Measurements from ENCODE around the gene PACSIN1.

DNA sequence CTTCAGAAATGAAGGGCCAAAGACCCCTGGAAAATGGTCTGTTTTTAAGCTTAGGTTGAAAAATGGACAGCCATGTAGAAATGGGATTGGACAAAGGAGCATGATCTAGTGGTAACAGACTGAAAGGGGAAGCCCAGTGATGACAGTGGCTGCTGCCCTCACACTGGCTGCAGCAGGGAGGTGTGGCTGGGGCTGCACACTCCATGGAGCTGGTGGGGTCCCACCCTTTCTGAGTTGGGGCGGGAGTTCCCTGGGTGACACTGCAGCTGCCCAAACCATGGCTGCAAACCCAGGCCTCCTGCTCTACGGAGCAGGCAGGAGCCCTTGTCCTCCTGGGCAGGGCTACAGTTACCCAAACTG lies 8.5 kb upstream of the PACSIN1 start:
- TF ChIP-seq, protein P1, sequence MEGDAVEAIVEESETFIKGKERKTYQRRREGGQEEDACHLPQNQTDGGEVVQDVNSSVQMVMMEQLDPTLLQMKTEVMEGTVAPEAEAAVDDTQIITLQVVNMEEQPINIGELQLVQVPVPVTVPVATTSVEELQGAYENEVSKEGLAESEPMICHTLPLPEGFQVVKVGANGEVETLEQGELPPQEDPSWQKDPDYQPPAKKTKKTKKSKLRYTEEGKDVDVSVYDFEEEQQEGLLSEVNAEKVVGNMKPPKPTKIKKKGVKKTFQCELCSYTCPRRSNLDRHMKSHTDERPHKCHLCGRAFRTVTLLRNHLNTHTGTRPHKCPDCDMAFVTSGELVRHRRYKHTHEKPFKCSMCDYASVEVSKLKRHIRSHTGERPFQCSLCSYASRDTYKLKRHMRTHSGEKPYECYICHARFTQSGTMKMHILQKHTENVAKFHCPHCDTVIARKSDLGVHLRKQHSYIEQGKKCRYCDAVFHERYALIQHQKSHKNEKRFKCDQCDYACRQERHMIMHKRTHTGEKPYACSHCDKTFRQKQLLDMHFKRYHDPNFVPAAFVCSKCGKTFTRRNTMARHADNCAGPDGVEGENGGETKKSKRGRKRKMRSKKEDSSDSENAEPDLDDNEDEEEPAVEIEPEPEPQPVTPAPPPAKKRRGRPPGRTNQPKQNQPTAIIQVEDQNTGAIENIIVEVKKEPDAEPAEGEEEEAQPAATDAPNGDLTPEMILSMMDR (IDR thresholded peaks at IDR 0.05; ENCODE audit: low read depth, low read length, missing input control) = no peak
- TF ChIP-seq, protein P2, sequence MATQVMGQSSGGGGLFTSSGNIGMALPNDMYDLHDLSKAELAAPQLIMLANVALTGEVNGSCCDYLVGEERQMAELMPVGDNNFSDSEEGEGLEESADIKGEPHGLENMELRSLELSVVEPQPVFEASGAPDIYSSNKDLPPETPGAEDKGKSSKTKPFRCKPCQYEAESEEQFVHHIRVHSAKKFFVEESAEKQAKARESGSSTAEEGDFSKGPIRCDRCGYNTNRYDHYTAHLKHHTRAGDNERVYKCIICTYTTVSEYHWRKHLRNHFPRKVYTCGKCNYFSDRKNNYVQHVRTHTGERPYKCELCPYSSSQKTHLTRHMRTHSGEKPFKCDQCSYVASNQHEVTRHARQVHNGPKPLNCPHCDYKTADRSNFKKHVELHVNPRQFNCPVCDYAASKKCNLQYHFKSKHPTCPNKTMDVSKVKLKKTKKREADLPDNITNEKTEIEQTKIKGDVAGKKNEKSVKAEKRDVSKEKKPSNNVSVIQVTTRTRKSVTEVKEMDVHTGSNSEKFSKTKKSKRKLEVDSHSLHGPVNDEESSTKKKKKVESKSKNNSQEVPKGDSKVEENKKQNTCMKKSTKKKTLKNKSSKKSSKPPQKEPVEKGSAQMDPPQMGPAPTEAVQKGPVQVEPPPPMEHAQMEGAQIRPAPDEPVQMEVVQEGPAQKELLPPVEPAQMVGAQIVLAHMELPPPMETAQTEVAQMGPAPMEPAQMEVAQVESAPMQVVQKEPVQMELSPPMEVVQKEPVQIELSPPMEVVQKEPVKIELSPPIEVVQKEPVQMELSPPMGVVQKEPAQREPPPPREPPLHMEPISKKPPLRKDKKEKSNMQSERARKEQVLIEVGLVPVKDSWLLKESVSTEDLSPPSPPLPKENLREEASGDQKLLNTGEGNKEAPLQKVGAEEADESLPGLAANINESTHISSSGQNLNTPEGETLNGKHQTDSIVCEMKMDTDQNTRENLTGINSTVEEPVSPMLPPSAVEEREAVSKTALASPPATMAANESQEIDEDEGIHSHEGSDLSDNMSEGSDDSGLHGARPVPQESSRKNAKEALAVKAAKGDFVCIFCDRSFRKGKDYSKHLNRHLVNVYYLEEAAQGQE (IDR thresholded peaks at IDR 0.05) = no peak
- TF ChIP-seq MAX (IDR thresholded peaks at IDR 0.05) (no peak), JUND (IDR thresholded peaks at IDR 0.05) (no peak)
- TF ChIP-seq, protein P3, sequence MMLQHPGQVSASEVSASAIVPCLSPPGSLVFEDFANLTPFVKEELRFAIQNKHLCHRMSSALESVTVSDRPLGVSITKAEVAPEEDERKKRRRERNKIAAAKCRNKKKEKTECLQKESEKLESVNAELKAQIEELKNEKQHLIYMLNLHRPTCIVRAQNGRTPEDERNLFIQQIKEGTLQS (IDR thresholded peaks at IDR 0.05) = no peak
